Measurements from ENCODE around the gene GRIN2A.

The GRIN2A gene

DNA sequence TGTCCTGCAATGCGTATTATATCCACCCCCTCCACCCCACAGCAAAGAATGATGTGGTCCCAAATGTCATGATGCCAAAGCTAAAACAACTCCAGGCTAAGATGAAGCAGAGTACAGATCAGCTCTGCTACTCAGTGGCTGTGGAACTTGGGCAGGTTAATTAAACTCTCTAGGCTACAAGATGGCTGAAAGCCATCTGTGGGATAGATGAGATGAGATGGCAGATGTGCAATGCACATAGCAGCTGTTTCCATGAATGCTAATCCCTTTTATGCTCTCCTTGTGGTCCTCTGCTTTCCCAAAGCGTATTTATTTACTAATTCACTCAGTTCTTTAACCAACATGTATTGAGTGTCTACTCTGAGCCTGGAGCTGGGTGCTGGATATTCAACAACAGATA is 114.4 kb downstream of the GRIN2A start:
- no peak overlapping the region for H3K4me3 ChIP-seq (ENCODE audit: low read depth, low read length)
- TF ChIP-seq, protein P1, sequence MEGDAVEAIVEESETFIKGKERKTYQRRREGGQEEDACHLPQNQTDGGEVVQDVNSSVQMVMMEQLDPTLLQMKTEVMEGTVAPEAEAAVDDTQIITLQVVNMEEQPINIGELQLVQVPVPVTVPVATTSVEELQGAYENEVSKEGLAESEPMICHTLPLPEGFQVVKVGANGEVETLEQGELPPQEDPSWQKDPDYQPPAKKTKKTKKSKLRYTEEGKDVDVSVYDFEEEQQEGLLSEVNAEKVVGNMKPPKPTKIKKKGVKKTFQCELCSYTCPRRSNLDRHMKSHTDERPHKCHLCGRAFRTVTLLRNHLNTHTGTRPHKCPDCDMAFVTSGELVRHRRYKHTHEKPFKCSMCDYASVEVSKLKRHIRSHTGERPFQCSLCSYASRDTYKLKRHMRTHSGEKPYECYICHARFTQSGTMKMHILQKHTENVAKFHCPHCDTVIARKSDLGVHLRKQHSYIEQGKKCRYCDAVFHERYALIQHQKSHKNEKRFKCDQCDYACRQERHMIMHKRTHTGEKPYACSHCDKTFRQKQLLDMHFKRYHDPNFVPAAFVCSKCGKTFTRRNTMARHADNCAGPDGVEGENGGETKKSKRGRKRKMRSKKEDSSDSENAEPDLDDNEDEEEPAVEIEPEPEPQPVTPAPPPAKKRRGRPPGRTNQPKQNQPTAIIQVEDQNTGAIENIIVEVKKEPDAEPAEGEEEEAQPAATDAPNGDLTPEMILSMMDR (IDR thresholded peaks at IDR 0.05; ENCODE audit: low read depth, low read length): no peak

DNA sequence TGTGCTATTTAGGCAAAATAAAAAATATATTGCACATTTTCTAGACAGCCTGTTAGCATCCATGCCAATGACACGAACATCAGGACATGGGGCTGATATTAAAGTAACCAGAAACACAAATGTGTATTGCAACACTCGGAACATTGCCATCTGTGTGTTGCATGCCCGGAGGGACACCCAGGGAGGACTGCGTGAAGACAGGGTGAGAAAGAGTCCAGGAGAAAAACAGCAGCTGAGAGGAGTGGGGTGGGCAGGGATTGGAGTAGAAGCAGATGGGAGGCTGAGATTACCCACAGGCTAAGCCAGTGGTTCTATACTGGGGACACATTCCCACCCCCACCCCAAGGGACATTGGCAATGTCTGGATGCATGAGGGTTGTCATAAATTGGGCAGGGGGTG is 114.8 kb downstream of the GRIN2A start:
- TF ChIP-seq, protein P1 (IDR thresholded peaks at IDR 0.05; ENCODE audit: low read depth, low read length): no peak
- no peak overlapping the region for H3K4me3 ChIP-seq (ENCODE audit: low read depth, low read length)

DNA sequence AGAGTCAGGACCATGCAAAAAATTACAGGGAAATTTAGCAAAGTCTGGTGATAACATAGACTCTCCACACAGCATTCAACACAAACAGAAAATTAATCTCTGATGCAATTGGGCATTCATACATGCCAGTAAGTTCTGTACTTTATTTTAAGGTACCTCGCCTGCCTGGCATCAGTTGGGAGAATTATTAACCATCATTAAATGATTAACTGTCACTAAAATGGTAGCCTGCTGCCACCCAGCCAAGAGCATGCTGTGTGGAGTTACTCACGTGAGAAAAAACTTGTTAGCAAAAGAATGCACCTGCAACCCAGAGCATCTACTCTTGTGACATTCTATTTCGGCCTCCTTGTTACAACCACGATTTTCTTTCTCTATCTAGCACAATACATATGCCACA is 117.2 kb downstream of the GRIN2A start:
- H3K4me3 ChIP-seq (ENCODE audit: low read depth, low read length): no peak overlapping the region
- TF ChIP-seq, protein P1 (IDR thresholded peaks at IDR 0.05; ENCODE audit: low read depth, low read length): no peak

DNA sequence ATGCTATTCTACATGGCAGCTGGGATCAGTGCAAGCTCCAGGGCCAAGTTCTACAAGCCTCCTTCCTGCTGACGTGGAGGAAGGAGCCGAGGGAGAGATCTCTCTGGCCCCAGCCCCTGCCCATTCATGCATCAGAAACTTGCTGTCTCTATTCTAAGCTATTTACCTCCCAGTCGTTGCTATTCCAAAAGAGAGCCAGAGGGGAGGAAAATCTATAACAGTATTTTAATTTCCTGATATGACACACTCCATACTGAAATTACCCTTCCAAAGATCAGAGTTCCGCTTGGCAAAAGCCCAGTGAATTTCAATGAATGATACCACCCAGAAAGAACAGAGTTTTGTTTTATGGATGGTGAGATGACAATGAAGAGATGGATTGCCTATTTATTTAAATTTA is 133.4 kb downstream of the GRIN2A start:
- TF ChIP-seq, protein P1 (IDR thresholded peaks at IDR 0.05; ENCODE audit: low read depth, low read length): no peak

DNA sequence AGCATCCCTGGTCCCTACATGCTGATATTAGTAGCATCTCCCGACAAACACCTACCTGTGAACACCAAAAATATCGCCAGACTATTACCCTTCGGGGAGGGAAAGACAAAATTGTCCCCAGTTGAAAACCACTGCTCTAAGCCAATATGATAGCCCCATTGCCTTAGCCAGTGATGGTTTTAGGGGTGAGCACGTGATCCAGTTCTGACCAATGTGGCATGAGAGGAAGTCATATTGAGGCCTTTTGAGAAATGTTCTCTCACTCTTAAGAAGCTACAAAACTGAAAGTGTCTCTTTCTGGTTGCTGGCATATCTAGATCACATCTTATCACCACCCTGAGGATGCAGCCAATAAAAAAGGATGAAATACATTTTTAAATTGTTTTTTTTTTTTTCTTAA is 136.3 kb downstream of the GRIN2A start:
- TF ChIP-seq, protein P1 (IDR thresholded peaks at IDR 0.05; ENCODE audit: low read depth, low read length): no peak

More for the DNA sequence above, 133.4 kb downstream of the GRIN2A start:
- no peak overlapping the region for H3K4me3 ChIP-seq (ENCODE audit: low read depth, low read length)

DNA sequence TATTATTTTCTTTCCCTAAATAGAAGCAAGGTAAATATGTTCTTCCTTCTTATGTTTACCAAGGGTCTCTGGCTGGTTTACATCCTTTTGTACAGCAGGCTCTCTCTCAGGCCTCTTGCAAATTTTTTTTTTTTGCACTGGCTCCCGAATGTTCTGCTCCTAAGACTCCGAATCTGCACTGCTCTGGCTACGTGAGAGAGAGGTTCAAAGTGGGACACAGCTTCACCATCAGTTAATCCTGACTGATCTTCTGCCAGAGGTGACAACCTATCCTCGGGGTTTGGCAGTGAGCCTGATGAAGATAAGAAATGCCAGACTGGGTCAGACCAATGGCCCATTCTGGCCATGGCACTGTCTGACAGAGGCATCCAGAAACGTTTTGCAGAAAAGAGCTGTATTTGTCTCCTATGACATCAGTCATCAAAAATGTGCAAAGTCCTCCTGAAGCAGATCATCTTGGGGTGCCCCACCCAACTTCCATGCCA is 136.9 kb downstream of the GRIN2A start:
- TF ChIP-seq, protein P1 (IDR thresholded peaks at IDR 0.05; ENCODE audit: low read depth, low read length): no peak
- H3K4me3 ChIP-seq (ENCODE audit: low read depth, low read length): no peak overlapping the region

More for the DNA sequence above, 136.3 kb downstream of the GRIN2A start:
- H3K4me3 ChIP-seq (ENCODE audit: low read depth, low read length): no peak overlapping the region

DNA sequence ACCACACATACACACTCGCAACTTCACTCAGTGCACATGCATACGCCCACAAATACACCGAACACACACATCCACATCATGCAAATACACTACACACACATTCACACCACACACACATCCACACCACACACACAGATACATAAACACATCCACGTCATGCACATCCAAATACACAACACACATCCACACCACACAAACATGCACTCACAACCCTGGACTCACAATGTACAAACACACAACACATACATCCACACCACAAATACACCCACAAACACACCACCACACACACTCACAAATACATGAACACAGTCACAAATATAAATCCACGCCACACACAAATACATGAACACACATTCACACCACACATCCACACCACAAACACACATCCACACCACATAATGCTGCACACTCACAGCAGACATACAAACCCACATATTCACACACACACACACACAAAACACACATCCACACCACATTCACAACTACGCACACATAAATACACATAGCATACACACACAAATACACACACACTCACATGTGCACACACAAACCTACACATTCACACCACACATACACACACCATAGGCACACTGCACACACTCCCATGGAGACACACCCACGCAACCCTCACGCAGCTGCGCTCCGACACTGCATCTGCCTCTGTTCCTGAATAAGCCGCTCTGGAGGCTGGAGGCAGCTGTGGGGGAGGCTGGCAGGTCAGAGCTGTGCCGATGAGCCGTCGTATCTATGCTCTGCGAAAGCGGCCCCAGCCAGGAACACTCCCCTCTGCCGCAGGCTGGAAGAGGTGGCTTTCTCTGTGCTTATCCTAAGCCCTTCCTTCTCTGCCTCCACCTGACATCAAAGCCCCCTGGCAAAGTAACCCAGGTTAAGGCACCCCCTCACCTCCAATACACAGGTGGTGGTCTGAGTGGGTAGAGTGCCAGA is 141.8 kb downstream of the GRIN2A start:
- no peak overlapping the region for H3K4me3 ChIP-seq (ENCODE audit: low read depth, low read length)
- TF ChIP-seq, protein P1 (IDR thresholded peaks at IDR 0.05; ENCODE audit: low read depth, low read length): no peak
